ENCODE results near the gene MACROD1. TPM values are rescaled to one million over a fixed set of nuclear protein-coding genes. Genes with fewer than 3 reads are reported as not detected.

The MACROD1 gene
- total and polyA plus RNA-seq, 9 of the 15 experiments (the other 6 are each of a cell fraction or from before 2014, with no cell fraction given), result 1.1 to 60.0 (median 26.4) TPM

DNA sequence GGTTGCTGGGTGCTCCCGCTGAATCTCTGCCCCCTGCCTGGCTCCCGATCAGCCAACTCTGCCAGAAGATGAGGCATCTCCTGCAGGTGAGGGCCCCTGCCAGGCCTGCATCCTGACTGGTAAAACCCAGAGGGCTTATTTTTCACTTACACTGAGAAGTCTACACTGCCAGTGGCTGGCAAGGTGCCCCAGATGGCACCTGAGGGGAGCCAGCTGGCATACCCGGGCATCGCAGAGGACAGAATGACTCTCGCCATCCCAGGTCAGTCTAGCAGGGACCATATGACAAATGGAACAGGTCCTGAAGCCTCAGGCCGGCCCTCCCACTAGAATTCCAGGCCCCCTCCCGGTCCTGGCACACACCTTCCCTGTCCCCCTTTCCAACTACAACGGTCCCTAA lies 30.9 kb downstream of the MACROD1 start:
- Histone ChIP-seq H3K27ac (ENCODE audit: extremely low read depth, low read depth, low read length) (no peak overlapping the region), H3K4me3 (no peak overlapping the region), H3K9me3 (replicated peaks; ENCODE audit: control insufficient read depth, insufficient read depth, low read depth, low read length) (no peaks in the 10 kb centered on the region), H3K4me2 (ENCODE audit: insufficient read depth, low read length) (no peak overlapping the region), H2AFZ (ENCODE audit: low read depth, low read length) (no peak overlapping the region), H3K36me3 (ENCODE audit: control insufficient read depth, insufficient read depth, low read length) (no peaks in the 10 kb centered on the region; the same call in 2 of the 3 replicates), H3K79me2 (ENCODE audit: control insufficient read depth, insufficient read depth, low read length) (no peaks in the 10 kb centered on the region), H3K4me1 (replicated peaks in 1 of 2; ENCODE audit: control insufficient read depth in 2 of 2, insufficient read depth in 2 of 2, low read length in 2 of 2) (peaks cover 0 to 34% of the 10 kb centered on the region in 2 experiments; a peak in 1 of 5 replicates), H3K27me3 (ENCODE audit: control insufficient read depth in 2 of 2, insufficient read depth in 2 of 2, low read length in 2 of 2) (no peaks in the 10 kb centered on the region), H3K9me1 (ENCODE audit: control insufficient read depth, insufficient read depth, low read length) (peaks cover 8% of the 10 kb centered on the region), H4K20me1 (replicated peaks; ENCODE audit: control insufficient read depth, insufficient read depth, low read length) (peaks cover 37% of the 10 kb centered on the region), H3K9ac (ENCODE audit: insufficient read depth in 1 of 2, low read depth in 2 of 2, low read length in 2 of 2) (no peak overlapping the region)
- 77% methylated on average over 8 of the region's 8 CpGs for WGBS (ENCODE audit: insufficient coverage, low coverage, missing lambda C conversion rate)
- intact Hi-C loops (cut with micrococcal nuclease) (no loop called here), in situ Hi-C loops (cut with MboI) (no loop called here)
- CTCF ChIA-PET (ENCODE audit: low intra/inter-chr PET ratio), result no interaction called here
- POLR2A ChIA-PET, result interaction anchor here (1.1 kb wide), 1 partner anchor 30 kb away, joined by 3 read pairs; no protein-coding TSS in a partner anchor
- ATAC-seq (no peak), FAIRE-seq (no peak), DNase-seq (ENCODE audit: extremely low read depth in 1 of 4, low spot score in 3 of 4) (no peak)
- TF ChIP-seq, protein P1, sequence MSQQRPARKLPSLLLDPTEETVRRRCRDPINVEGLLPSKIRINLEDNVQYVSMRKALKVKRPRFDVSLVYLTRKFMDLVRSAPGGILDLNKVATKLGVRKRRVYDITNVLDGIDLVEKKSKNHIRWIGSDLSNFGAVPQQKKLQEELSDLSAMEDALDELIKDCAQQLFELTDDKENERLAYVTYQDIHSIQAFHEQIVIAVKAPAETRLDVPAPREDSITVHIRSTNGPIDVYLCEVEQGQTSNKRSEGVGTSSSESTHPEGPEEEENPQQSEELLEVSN (IDR thresholded peaks at IDR 0.05; ENCODE audit: borderline replicate concordance in 1 of 2, extremely low read depth in 1 of 2, insufficient read depth in 1 of 2, insufficient read length in 1 of 2, low read depth in 1 of 2, low read length in 1 of 2, poor library complexity in 1 of 2, severe bottlenecking in 1 of 2), result no peak
- BruUV-seq (replicated peaks), result no TSS peak

- in situ Hi-C loops (cut with MboI), result no loop called here
Observed at GRCh38 chr11:64132982-64133705, 32.8 kb downstream of the MACROD1 start.

More at GRCh38 chr11:64132982-64133705, 32.8 kb downstream of the MACROD1 start:
- no peak for FAIRE-seq
- no peak for ATAC-seq
- no peak overlapping the region for H2AFZ ChIP-seq (ENCODE audit: low read depth, low read length)
- no peak overlapping the region for H3K9ac ChIP-seq (ENCODE audit: insufficient read depth in 1 of 2, low read depth in 2 of 2, low read length in 2 of 2)
- H3K36me3 ChIP-seq (ENCODE audit: control insufficient read depth, insufficient read depth, low read length), result no peaks in the 10 kb centered on the region; the same call in 2 of the 3 replicates
- H3K79me2 ChIP-seq (ENCODE audit: control insufficient read depth, insufficient read depth, low read length), result no peaks in the 10 kb centered on the region
- no peak for DNase-seq (ENCODE audit: extremely low read depth in 1 of 4, low spot score in 3 of 4)
- H4K20me1 ChIP-seq (replicated peaks; ENCODE audit: control insufficient read depth, insufficient read depth, low read length), result peaks cover 46% of the 10 kb centered on the region
- TF ChIP-seq NFIC (IDR thresholded peaks at IDR 0.05), result peak; percentile 44; the same call in 1 of the 2 replicates
- TF ChIP-seq, protein P2, sequence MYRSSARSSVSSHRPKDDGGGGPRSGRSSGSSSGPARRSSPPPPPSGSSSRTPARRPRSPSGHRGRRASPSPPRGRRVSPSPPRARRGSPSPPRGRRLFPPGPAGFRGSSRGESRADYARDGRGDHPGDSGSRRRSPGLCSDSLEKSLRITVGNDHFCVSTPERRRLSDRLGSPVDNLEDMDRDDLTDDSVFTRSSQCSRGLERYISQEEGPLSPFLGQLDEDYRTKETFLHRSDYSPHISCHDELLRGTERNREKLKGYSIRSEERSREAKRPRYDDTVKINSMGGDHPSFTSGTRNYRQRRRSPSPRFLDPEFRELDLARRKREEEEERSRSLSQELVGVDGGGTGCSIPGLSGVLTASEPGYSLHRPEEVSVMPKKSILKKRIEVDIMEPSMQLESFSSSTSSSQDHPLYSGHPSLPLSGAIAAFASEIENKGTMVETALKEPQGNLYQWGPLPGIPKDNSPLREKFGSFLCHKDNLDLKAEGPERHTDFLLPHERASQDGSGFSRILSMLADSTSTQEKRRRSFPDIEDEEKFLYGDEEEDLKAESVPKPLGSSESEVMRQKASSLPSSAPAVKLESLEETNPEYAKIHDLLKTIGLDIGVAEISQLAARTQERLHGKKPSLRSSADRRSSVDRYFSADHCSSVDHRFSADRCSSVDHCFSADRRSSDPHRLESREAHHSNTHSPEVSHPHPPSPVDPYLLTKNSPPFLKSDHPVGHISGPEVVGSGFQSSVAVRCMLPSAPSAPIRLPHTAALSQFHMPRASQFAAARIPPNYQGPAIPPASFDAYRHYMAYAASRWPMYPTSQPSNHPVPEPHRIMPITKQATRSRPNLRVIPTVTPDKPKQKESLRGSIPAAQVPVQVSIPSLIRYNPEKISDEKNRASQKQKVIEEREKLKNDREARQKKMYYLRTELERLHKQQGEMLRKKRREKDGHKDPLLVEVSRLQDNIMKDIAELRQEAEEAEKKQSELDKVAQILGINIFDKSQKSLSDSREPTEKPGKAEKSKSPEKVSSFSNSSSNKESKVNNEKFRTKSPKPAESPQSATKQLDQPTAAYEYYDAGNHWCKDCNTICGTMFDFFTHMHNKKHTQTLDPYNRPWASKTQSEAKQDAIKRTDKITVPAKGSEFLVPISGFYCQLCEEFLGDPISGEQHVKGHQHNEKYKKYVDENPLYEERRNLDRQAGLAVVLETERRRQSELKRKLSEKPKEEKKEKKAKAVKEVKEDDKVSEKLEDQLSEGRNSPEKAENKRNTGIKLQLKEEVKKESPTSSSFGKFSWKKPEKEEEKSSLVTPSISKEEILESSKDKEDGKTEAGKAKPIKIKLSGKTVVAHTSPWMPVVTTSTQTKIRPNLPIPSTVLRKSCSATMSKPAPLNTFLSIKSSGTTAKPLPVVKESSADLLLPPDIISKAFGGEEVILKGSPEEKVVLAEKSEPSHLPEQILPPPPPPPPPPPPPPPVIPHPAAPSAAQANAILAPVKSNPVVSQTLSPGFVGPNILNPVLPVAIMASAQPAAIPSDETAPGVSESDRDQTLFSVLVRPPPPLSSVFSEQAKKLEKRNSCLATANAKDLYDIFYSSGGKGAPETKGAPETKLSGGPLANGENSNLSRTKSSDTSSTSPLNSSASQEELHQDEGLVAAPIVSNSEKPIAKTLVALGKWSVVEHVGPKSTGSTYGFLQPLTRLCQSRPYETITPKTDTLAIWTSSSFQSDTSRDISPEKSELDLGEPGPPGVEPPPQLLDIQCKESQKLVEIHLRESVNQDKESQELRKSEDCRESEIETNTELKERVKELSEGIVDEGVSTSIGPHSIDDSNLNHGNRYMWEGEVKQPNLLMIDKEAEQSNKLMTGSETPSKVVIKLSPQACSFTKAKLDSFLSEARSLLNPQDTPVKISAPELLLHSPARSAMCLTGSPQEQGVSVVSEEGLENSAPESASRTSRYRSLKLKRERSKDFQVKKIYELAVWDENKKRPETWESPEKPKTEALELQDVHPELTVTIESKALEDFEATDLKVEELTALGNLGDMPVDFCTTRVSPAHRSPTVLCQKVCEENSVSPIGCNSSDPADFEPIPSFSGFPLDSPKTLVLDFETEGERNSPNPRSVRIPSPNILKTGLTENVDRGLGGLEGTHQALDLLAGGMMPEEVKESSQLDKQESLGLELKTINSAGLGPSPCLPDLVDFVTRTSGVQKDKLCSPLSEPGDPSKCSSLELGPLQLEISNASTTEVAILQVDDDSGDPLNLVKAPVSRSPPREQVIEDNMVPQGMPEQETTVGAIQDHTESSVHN (IDR thresholded peaks at IDR 0.05; ENCODE audit: borderline replicate concordance in 1 of 2, low read depth in 1 of 2), result no peak
- POLR2A ChIA-PET, result interaction anchor here (0.6 to 1.5 kb wide), 3 partner anchors 18 to 25 kb away, joined by 3 to 4 read pairs (median 3); no protein-coding TSS in a partner anchor
- H3K4me2 ChIP-seq (ENCODE audit: insufficient read depth, low read length), result no peak overlapping the region
- CTCF ChIA-PET (ENCODE audit: low intra/inter-chr PET ratio), result no interaction called here
- no peak overlapping the region for H3K27ac ChIP-seq (ENCODE audit: extremely low read depth, low read depth, low read length)
- H3K9me1 ChIP-seq (ENCODE audit: control insufficient read depth, insufficient read depth, low read length), result peaks cover 8% of the 10 kb centered on the region
- no peaks in the 10 kb centered on the region for H3K9me3 ChIP-seq (replicated peaks; ENCODE audit: control insufficient read depth, insufficient read depth, low read depth, low read length)
- peaks cover 0 to 32% of the 10 kb centered on the region in 2 experiments; a peak in 1 of 5 replicates for H3K4me1 ChIP-seq (replicated peaks in 1 of 2; ENCODE audit: control insufficient read depth in 2 of 2, insufficient read depth in 2 of 2, low read length in 2 of 2)
- 83% methylated on average over 16 of the region's 17 CpGs for WGBS (ENCODE audit: insufficient coverage, low coverage, missing lambda C conversion rate)
- intact Hi-C loops (cut with micrococcal nuclease), result no loop called here
- no TSS peak for BruUV-seq (replicated peaks)
- H3K27me3 ChIP-seq (ENCODE audit: control insufficient read depth in 2 of 2, insufficient read depth in 2 of 2, low read length in 2 of 2), result no peaks in the 10 kb centered on the region
- H3K4me3 ChIP-seq, result no peak overlapping the region
